Fibroblast of skin of abdomen (primary cell): ENCODE data around the gene P3H1. TPM values are rescaled to one million over a fixed set of nuclear protein-coding genes. Genes with fewer than 3 reads are reported as not detected.
A peak's percentile ranks its signal among the peaks of the same experiment; 100 is the strongest.
"Not testable (repeated sequence)": the region's sequence is repeated elsewhere in the genome, so short reads cannot be mapped to it uniquely, and the experiment has no call there.

ENCODE experiments used
- DNase-seq: peaks from one replicate; pipeline ENCODE4 v3.0.0-alpha.2; 2013
- polyA plus RNA-seq, 2 experiments: library from polyadenylated mRNA; unstranded; fragments of 120-200 nt; gene quantifications; one replicate each; pipeline ENCODE4 v1.2.1, GENCODE V29; 2013; ENCODE audit not compliant: insufficient read length in 2 of 2

P3H1 gene, protein sequence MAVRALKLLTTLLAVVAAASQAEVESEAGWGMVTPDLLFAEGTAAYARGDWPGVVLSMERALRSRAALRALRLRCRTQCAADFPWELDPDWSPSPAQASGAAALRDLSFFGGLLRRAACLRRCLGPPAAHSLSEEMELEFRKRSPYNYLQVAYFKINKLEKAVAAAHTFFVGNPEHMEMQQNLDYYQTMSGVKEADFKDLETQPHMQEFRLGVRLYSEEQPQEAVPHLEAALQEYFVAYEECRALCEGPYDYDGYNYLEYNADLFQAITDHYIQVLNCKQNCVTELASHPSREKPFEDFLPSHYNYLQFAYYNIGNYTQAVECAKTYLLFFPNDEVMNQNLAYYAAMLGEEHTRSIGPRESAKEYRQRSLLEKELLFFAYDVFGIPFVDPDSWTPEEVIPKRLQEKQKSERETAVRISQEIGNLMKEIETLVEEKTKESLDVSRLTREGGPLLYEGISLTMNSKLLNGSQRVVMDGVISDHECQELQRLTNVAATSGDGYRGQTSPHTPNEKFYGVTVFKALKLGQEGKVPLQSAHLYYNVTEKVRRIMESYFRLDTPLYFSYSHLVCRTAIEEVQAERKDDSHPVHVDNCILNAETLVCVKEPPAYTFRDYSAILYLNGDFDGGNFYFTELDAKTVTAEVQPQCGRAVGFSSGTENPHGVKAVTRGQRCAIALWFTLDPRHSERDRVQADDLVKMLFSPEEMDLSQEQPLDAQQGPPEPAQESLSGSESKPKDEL
- 224 TPM for polyA plus RNA-seq (2013, experiment 1 of 2; ENCODE audit: insufficient read length)
- 231 TPM for polyA plus RNA-seq (2013, experiment 2 of 2; ENCODE audit: insufficient read length)

DNA sequence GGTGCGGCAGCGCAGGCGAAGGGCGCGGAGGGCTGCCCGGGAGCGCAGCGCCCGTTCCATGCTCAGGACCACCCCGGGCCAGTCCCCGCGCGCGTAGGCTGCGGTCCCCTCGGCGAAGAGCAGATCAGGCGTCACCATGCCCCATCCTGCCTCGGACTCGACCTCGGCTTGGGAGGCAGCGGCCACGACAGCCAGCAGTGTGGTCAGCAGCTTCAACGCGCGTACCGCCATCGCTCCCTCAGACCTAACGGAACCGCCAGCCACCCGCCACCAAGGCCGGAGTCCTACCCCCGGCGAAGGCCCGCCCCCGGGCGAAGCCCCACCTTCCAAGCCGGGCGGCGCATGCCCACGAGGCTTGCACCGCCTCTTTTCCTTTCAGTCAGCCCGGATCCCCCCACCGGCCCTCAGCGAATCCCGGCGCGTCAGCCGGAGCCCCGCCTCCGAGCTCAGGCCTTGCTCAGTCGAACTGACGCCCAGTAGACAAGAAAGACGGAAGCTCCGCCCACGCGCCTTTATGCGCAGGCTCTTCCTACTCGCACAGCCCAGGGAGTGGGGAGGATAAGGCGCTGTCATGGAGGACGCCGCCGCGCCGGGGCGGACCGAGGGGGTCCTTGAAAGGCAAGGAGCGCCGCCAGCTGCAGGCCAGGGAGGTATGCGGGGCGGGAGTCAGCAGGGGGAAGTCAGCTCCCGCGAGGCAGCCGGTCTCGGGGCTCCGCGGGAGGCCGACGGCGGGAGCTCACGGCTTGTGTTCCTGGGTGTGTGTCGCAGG is at the start of gene P3H1, which contains the start of gene C1orf50:
Gene P3H1 (minus strand): TSS at position 288 of the 769 bp plus-strand sequence. CDS start 57 bp downstream, at position 231.
Gene C1orf50 (plus strand): TSS at position 509 of the 769 bp plus-strand sequence. CDS start 63 bp downstream, at position 572.
- DNase-seq: peak; percentile 99

DNA sequence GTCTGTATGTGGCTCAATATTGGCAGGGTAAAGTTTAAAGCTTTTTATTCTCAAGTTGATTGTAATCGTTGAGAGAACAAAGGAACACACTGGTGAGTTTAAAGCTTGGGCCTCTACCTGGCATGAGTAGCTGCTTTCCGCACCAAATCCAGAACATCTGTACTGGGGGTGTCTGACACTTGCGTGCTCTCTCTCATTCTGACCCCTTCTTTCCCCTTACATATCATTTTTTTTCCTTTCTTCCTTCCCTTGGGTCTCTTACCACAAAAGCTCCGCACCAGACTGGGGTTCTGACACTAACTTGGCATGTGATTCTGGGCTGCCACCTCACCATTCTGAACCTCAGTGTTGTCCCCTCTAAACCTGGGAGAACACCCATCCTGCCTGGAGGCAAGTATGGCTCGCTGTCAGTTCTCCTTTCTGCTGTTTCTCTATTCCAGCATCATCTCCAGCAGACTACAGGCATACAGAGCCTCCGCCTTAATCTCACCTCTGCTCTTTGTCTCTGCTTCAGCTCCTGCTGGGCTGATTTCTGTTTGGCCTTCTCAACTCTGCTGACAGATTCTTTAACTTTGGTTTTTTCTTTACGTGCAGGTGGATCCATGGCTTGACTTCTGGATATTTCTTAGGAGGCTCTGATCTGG is 49.2 kb upstream of the P3H1 start:
- peak; percentile 4 for DNase-seq

DNA sequence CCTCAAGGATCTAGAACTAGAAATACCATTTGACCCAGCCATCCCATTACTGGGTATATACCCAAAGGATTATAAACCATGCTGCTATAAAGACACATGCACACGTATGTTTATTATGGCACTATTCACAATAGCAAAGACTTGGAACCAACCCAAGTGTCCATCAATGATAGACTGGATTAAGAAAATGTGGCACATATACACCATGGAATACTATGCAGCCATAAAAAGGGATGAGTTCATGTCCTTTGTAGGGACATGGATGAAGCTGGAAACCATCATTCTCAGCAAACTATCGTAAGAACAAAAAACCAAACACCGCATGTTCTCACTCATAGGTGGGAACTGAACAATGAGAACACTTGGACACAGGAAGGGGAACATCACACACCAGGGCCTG is 48.0 kb upstream of the P3H1 start:
- not testable (repeated sequence) for DNase-seq

DNA sequence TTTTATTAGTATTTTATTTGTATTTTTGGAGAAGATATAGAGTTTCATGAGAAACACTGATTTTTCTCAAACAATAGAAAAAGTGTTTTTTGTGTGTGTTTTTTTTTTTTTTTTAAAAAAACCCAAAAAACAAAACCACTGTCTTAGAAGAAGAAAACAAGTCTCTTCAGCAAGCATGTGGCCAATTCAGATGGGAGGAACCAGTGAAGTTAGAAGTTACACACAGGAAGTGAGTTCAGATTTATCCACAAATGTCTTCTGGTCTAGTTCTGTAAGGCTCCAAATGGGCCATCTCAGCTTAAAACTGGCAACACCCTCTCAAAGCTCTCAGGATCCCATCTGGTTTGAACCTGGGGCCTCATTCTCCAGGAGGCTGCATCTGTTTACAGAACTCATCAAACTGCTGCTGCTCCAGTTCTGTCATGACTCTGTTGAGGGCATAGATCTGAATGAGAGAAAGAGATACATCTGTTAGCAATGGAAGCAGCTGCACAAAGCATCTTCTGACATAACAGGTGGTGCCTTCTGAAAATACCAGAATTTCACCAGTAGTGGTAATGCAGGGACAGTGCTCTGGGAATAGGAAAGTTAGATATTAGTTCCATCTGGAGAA is 40.3 kb upstream of the P3H1 start:
- no peak for DNase-seq

DNA sequence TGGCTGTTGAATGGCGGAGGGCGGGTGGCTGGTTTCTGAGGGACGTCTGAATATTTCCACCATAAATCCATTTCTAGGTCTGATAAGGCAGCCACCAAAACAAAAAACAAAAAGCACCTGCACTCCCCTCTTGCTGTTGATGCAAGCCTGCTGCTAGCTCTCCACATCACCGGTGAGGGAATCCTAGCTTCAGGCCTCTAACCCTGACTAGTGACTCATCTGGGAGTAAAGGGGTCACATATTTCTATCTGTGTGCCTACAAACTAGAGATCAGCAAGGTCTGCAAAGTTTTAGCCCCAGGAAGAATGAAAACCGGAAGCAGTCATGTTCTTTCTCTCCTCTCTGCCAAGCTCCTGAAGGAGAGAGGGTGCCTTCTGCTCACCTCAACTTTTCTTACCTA is 39.8 kb upstream of the P3H1 start:
- DNase-seq: no peak

DNA sequence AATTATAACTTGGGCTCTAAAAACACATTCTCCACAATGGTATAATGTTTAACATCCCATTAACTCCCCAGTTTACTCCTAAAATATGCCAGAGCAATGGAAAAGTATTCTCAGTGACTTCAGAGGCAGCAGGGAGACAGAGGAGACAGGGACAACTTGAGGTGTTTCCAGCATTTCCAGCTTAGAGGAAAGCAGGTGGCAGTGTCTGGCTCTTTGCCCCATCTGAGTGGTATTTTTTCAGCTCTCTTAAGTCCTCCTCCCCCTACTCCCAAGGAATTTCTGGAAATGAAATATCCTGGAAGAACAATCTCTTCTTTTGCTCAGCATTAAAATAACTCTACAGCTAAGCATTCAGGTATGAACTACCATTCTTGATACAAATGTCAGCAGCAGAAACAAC is 39.3 kb upstream of the P3H1 start:
- no peak for DNase-seq

DNA sequence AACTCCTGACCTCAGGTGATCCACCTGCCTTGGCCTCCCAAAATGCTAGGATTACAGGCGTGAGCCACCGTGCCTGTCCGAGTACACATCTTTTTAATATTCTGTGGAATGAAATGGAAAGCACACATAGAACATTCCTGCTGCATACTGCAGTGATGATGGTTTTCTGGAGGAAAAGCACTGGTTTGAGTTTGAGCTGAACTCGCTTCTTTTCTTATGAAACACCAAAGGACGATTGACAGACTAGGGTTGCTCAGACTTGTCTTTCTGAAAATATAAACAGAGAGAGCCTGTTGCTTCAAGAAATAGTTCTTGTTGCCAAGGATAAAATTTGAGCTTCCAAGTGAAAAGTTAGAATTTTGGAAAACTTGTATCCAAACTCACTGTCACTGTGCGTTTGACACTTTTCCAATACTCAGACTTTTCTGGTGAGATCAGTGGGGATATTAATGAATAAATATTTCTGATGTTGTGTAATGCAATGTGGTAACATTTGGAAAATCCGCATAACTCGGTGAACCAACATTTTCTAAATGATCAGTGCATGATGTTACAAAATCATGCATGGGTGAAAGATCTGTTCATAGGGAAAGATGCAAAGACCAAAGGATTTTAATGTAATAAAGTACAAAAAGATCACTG is 35.1 kb upstream of the P3H1 start:
- DNase-seq: peak; percentile 62

DNA sequence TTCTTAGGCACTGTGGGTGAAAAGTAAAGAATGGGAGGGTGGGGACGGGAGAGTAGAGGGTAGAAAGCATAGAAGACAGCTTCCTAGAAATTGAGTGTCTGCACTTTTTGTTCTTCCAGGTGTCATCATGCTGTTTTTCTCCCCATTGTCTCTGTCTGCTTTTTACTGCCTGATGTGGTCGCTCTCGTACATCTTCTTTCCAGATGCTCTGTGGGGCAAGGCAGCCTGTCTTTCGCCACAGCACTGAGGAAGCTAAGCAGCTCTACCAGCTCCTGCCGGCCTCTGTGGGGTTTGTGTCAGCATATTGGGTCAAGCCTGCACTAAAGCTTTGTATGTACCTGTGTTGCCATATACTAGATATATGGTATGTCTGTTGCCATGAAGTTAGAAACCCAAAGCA is 31.2 kb upstream of the P3H1 start:
- DNase-seq: no peak

GRCh38 chr1:42797414-42797813 is 30.6 kb upstream of the P3H1 start:
- DNase-seq: no peak

DNA sequence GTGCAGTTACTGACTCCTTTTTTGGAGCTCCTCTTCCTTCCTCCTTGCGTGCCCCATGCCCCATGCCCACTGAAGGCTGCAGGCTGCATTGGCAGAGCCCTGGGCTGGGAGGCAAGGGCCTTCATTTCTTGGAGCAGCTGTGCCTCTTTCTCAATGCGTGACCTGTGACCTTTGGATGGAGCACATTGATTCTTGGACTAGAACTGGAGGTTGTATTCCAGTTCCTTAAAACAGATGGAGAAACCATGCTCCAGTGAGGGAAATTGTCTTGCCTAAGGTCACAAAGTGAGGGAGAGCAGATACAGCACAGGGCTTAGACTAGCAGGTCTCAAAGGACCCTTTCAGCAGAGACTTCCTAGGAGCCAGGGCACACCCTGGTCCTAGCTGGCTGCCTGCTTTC is 27.0 kb upstream of the P3H1 start:
- DNase-seq: no peak

- DNase-seq: no peak
These were observed 21.2 kb upstream of the P3H1 start for GRCh38 chr1:42788021-42788420.

DNA sequence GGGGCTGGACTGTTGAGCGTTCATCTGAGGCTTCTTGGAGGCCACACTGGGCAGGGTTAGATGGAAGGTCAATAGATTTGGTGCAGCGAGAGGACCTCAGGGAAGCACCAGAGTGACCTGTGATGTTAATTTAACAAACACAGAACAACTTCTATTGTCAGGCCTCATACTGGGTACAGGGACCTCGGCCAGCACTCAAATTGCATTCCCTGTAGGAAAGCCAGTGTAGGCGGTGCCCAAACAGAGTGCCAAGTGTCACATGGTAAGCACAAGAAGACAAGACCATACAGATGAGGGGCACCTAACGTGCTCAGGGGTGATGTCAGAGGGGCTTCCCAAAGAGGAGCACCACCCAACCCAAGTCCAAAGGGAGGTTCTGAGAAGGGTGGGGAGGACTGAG is 19.3 kb upstream of the P3H1 start:
- DNase-seq: no peak

- DNase-seq: peak; percentile 18
These were observed 18.3 kb upstream of the P3H1 start, which contains the start of gene TMEM269 for GRCh38 chr1:42784946-42785693. Gene TMEM269, plus strand, starts transcription at chr1:42784991. Its CDS starts 4,903 bp downstream, at chr1:42789894.

DNA sequence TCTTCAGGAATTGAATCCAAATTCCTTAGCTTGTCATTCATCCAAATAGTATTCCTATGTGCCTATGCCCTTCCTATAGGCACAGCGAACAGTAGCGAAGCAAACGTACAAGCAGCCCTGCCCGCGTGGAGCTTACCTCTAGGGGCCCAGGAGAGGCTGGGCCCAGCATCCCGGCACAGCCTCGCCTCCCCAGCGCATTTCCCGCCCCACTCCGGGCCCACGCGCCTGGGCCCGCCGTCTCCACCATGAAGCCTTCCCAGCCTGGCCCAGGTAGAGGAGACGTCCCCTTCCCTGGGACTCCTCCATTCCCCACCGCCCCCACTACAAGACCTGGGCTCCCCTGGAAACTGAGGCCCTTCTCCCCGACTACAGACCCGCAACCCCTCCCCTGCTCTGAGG is 17.7 kb upstream of the P3H1 start:
- no peak for DNase-seq

GRCh38 chr1:42783092-42783491 is 16.3 kb upstream of the P3H1 start:
- DNase-seq: no peak

GRCh38 chr1:42780176-42780575 is 13.3 kb upstream of the P3H1 start:
- no peak for DNase-seq

DNA sequence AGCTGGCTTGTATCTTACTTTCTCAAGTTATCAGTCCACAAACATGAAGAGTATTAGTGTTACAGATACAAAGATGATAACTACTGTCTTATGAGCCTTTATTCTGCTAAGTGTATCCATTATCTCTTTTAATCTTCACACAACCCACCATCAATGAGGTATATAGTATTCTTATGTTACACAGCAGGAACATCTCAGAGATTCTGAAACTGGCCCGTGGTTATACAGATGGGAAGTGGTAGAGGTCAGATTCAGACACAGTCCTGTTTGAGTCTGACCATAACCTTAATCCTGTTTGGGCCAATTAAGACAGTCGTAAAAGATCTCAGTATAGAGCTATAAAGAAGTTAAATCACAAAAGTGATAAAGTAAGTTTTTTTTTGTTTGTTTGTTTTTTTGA is 12.9 kb upstream of the P3H1 start:
- DNase-seq: no peak

- DNase-seq: peak; percentile 33
These were observed 11.0 kb upstream of the P3H1 start for GRCh38 chr1:42777852-42778251.

DNA sequence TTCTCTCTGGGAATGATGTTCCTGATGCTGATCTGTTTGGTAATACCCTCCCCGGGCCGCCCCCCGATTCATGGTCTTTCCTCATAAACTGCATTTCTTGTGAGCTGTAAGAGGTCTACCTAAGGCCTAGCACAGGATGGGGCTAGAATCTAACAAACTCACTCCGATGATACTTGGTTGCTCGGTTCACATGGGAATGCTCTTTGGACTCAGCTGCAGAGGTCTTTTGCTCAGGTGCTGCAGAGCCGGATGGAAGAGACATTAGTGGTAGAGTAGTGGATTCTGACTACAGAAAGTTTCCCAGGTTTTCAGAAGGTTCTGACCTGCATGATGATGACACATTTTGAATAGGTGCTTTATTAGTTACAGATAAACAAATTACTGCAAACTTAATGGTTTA is 9.7 kb upstream of the P3H1 start:
- no peak for DNase-seq

- DNase-seq: no peak
These were observed 8.2 kb upstream of the P3H1 start for GRCh38 chr1:42774928-42775526.
